ENCODE data around the gene CNTN1.

GRCh38 chr12:40831916-40832315, 139.7 kb downstream of the CNTN1 start:
- no peak for TF ChIP-seq POLR2A (IDR thresholded peaks at IDR 0.05)
- TF ChIP-seq EP300 (IDR thresholded peaks at IDR 0.05), result no peak
